ENCODE results near the gene RASSF7.
A peak's percentile ranks its signal among the peaks of the same experiment; 100 is the strongest.

Gene RASSF7

DNA sequence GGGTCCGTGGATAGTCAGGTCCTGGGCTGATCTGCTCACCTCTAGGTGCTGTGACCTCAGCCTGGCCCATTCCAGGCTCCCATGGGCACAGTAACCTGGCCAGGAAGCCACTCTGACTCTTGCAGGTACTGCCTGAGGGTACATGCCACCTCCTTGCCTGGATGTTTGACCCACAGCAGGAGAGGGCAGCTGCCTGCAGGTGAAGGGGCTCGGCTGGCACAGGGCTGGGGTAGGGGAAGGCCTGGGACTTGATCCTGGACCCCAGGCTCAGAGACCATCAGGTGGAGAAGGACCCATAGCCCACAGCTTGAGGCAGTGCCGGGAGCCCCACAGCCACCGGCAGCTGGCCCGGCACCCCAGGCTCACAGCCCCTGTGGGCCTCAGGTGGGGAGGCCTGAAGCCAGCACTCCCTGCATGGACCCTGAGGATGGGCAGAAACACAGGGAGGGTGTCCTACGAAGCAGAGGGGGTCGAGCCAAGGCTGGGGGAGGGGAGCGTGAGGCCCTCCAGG is 20.7 kb upstream of the RASSF7 start (continued):
- TF ChIP-seq, protein P1, sequence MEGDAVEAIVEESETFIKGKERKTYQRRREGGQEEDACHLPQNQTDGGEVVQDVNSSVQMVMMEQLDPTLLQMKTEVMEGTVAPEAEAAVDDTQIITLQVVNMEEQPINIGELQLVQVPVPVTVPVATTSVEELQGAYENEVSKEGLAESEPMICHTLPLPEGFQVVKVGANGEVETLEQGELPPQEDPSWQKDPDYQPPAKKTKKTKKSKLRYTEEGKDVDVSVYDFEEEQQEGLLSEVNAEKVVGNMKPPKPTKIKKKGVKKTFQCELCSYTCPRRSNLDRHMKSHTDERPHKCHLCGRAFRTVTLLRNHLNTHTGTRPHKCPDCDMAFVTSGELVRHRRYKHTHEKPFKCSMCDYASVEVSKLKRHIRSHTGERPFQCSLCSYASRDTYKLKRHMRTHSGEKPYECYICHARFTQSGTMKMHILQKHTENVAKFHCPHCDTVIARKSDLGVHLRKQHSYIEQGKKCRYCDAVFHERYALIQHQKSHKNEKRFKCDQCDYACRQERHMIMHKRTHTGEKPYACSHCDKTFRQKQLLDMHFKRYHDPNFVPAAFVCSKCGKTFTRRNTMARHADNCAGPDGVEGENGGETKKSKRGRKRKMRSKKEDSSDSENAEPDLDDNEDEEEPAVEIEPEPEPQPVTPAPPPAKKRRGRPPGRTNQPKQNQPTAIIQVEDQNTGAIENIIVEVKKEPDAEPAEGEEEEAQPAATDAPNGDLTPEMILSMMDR (tag by site-specific recombination; IDR thresholded peaks at IDR 0.05): no peak
- TF ChIP-seq ZNF221 (tag by site-specific recombination; IDR thresholded peaks at IDR 0.05; ENCODE audit: borderline replicate concordance) (no peak), ZSCAN23 (tag by site-specific recombination; IDR thresholded peaks at IDR 0.05) (no peak), GLI4 (tag by site-specific recombination; IDR thresholded peaks at IDR 0.05) (no peak), SP2 (tag by site-specific recombination; IDR thresholded peaks at IDR 0.05) (no peak), ZNF707 (tag by site-specific recombination; IDR thresholded peaks at IDR 0.05) (no peak), ZNF426 (tag by site-specific recombination; IDR thresholded peaks at IDR 0.05) (no peak), TRIM28 (IDR thresholded peaks at IDR 0.05; ENCODE audit: borderline replicate concordance, low read length) (no peak), ZBTB48 (tag by site-specific recombination; IDR thresholded peaks at IDR 0.05) (no peak), ZNF549 (tag by site-specific recombination; IDR thresholded peaks at IDR 0.05) (no peak)
- TF ChIP-seq, protein P2, sequence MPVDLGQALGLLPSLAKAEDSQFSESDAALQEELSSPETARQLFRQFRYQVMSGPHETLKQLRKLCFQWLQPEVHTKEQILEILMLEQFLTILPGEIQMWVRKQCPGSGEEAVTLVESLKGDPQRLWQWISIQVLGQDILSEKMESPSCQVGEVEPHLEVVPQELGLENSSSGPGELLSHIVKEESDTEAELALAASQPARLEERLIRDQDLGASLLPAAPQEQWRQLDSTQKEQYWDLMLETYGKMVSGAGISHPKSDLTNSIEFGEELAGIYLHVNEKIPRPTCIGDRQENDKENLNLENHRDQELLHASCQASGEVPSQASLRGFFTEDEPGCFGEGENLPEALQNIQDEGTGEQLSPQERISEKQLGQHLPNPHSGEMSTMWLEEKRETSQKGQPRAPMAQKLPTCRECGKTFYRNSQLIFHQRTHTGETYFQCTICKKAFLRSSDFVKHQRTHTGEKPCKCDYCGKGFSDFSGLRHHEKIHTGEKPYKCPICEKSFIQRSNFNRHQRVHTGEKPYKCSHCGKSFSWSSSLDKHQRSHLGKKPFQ (tag by site-specific recombination; IDR thresholded peaks at IDR 0.05): no peak

DNA sequence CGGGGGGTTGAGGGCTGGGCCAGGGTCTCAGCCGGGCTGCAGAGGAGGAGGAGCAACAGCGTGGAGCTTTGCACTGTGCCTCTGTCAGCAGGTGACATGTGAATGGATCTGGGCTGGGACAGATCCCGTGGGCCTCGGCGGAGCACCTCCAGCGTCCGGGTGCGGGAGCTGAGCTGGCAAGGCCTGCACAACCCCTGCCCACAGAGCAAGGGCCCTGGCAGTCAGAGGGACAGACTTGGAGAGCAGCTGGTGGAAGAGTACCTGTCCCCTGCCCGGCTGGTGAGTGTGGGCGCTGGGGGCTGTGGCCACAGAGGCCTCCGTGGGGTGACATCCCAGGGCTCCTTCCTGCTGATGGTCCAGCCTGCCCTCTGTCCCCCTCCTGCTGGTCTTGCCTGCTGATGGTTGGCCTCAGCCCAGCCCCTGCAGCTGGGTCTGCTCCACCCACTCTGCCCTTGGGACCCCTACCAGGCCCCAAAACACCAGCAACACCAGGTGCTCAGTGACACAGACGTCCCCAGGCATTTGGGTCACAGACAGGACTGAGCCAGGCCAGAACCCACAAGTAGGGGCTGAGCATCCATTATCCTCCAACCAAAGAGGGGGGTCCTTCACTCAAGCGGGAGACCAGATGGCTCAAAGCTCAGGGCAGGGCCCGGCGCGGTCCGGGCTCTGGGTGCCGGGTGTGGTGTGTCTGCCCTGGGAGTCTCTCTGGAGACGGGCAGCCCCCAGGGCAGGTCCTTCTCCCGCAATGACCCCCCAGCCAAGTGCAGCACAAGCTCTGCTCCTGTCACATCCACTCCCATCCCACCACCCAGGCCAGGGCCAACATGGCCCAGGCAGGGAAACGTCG is 20.0 kb upstream of the RASSF7 start:
- H3K4me1 ChIP-seq (ENCODE audit: control insufficient read depth, insufficient read depth, low read length): no peaks in the 10 kb centered on the region
- TF ChIP-seq ZSCAN30 (tag by site-specific recombination; IDR thresholded peaks at IDR 0.05) (no peak), ZNF114 (tag by site-specific recombination; IDR thresholded peaks at IDR 0.05) (no peak), ZIC2 (tag by site-specific recombination; IDR thresholded peaks at IDR 0.05) (peak; percentile 31)
- H3K4me3 ChIP-seq (ENCODE audit: low read depth, low read length): no peak overlapping the region
- H3K27ac ChIP-seq (ENCODE audit: extremely low read depth, low read depth, low read length): no peak overlapping the region
- no peaks in the 10 kb centered on the region for H3K36me3 ChIP-seq (ENCODE audit: control insufficient read depth in 2 of 2, insufficient read depth in 1 of 2, low read length in 2 of 2)
- ChIA-PET CTCF (interaction anchor here (0.7 to 0.8 kb wide), 2 partner anchors 182 to 329 kb away, joined by 3 to 4 read pairs; no protein-coding TSS in a partner anchor), POLR2A (interaction anchor here (0.6 kb wide), 1 partner anchor 12 kb away, joined by 3 read pairs; no protein-coding TSS in a partner anchor)
- no peaks in the 10 kb centered on the region for H3K9me3 ChIP-seq (ENCODE audit: control insufficient read depth, insufficient read depth, low read depth, low read length)

DNA sequence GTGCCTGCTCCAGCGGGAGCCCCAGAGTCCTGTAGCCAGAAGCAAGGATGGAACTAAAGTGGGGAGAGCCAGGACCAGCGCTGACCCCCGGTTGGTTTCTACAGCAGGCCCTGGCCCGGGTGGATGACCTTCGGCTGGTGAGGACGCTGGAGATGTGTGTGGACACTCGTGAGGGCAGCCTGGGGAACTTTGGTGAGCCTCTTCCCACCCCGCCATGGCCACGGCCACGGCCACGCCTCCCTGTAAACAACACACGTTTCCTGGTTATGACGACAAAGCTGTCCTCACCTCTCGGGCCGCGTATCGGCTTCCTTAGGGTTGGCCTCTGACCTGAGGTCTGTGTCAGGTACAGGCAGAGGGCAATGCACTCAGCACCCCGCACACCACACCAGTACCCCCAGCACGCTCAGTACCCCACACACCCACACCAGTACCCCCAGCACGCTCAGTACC is 19.3 kb upstream of the RASSF7 start:
- no peak overlapping the region for H3K4me3 ChIP-seq (ENCODE audit: low read depth, low read length)
- no peaks in the 10 kb centered on the region for H3K4me1 ChIP-seq (ENCODE audit: control insufficient read depth, insufficient read depth, low read length)
- H3K36me3 ChIP-seq (ENCODE audit: control insufficient read depth in 2 of 2, insufficient read depth in 1 of 2, low read length in 2 of 2): no peaks in the 10 kb centered on the region
- TF ChIP-seq ZNF670 (tag by site-specific recombination; IDR thresholded peaks at IDR 0.05; ENCODE audit: low read depth) (no peak), ZNF596 (tag by site-specific recombination; IDR thresholded peaks at IDR 0.05) (no peak), MZF1 (tag by site-specific recombination; IDR thresholded peaks at IDR 0.05; ENCODE audit: borderline replicate concordance) (no peak), ZNF433 (tag by site-specific recombination; IDR thresholded peaks at IDR 0.05; ENCODE audit: low read depth) (no peak), MEIS1 (CRISPR knock-in tag; IDR thresholded peaks at IDR 0.05; ENCODE audit: borderline replicate concordance) (no peak), ZNF777 (tag by site-specific recombination; IDR thresholded peaks at IDR 0.05; ENCODE audit: borderline replicate concordance) (no peak), ZIC2 (tag by site-specific recombination; IDR thresholded peaks at IDR 0.05) (no peak), HOXC10 (CRISPR knock-in tag; IDR thresholded peaks at IDR 0.05) (no peak), ZNF140 (tag by site-specific recombination; IDR thresholded peaks at IDR 0.05) (no peak)
- TF ChIP-seq, protein P3, sequence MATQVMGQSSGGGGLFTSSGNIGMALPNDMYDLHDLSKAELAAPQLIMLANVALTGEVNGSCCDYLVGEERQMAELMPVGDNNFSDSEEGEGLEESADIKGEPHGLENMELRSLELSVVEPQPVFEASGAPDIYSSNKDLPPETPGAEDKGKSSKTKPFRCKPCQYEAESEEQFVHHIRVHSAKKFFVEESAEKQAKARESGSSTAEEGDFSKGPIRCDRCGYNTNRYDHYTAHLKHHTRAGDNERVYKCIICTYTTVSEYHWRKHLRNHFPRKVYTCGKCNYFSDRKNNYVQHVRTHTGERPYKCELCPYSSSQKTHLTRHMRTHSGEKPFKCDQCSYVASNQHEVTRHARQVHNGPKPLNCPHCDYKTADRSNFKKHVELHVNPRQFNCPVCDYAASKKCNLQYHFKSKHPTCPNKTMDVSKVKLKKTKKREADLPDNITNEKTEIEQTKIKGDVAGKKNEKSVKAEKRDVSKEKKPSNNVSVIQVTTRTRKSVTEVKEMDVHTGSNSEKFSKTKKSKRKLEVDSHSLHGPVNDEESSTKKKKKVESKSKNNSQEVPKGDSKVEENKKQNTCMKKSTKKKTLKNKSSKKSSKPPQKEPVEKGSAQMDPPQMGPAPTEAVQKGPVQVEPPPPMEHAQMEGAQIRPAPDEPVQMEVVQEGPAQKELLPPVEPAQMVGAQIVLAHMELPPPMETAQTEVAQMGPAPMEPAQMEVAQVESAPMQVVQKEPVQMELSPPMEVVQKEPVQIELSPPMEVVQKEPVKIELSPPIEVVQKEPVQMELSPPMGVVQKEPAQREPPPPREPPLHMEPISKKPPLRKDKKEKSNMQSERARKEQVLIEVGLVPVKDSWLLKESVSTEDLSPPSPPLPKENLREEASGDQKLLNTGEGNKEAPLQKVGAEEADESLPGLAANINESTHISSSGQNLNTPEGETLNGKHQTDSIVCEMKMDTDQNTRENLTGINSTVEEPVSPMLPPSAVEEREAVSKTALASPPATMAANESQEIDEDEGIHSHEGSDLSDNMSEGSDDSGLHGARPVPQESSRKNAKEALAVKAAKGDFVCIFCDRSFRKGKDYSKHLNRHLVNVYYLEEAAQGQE (tag by site-specific recombination; IDR thresholded peaks at IDR 0.05): no peak
- ChIA-PET POLR2A (no interaction called here), CTCF (interaction anchor here (0.7 to 0.8 kb wide), 2 partner anchors 182 to 330 kb away, joined by 3 to 4 read pairs; no protein-coding TSS in a partner anchor)
- H3K9me3 ChIP-seq (ENCODE audit: control insufficient read depth, insufficient read depth, low read depth, low read length): no peaks in the 10 kb centered on the region
- H3K27ac ChIP-seq (ENCODE audit: extremely low read depth, low read depth, low read length): no peak overlapping the region

Measured in HEK293 (cell line).